H1 (cell line): ENCODE results near the gene TPSB2. TPM values are rescaled to one million over a fixed set of nuclear protein-coding genes. Genes with fewer than 3 reads are reported as not detected.

Experiments
- polyA plus RNA-seq, 7 experiments: library from polyadenylated mRNA; depleted of rRNA in 3 of 7; stranded (reverse) in 5 of 7; unstranded in 2 of 7; fragments of >200 nt in 5 of 7; fragments of 200-250 nt in 2 of 7; gene quantifications; 1 replicate in 5 of 7; 2 replicates in 1 of 7; 4 replicates in 1 of 7; pipeline versions ENCODE4 v1.2.1 to v1.2.3, GENCODE V29; 2011 to 2013; ENCODE audit warnings: missing spikeins in 2 of 7, mixed read lengths in 2 of 7
- total RNA-seq: library from RNA; stranded (reverse); fragmentation: NEBNext Ultra II Directional; extraction: Animal tissue kit (Norgen Biotek cat#: 25700); gene quantifications from 2 replicates; pipeline ENCODE4 v1.2.1, GENCODE V29; 2021
- TF ChIP-seq, protein P1 (sequence below): fragments of 300-600 bp; sonication (generic); IDR thresholded peaks from 2 replicates; pipeline ENCODE4 v1.7.1; 2012; ENCODE audit warnings: low read length, moderate library complexity, mild to moderate bottlenecking, inconsistent platforms; ENCODE audit not compliant: insufficient replicate concordance

TPSB2 gene
- total and polyA plus RNA-seq, 2 of the 8 experiments (the other 6 are each of a cell fraction or from before 2014, with no cell fraction given): 0.08 TPM; not detected in 1

DNA sequence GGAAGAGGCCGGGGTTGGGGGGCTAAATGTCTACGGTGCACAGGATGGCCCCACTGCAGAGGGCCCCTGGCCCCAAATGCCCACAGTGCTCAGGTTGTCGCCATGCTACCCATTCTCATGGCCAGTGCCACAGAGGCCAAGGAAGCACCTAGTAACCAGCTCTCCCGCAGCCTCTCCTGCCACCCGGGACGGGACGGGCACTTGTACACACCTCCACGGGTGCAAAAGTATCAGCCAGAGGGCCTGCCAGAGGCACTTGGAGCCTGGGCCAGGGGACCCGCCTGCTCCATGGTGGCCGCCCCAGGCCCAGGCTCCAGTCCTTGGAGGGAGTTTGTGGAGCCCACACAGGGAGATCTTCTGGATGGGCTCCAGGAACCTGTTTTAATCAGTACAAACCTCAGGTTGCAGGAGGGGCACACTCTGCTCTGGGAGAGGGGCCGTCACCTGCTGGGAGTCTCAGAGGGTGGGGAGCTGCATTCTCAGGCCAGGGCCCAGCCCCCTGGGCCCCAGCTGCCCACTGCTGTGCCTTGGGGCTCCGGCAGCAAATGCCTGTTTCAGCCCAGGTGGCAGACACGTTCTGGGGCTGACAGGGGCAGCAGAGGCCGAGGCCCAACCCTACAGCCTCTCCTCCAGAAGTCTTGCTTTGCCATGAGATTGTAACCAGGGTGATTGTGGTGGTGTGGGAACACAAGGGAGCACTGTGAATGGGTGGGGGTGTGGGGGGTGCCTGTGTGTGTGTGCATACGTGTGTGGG, 33.8 kb upstream of the TPSB2 start (continued):
- TF ChIP-seq, protein P1, sequence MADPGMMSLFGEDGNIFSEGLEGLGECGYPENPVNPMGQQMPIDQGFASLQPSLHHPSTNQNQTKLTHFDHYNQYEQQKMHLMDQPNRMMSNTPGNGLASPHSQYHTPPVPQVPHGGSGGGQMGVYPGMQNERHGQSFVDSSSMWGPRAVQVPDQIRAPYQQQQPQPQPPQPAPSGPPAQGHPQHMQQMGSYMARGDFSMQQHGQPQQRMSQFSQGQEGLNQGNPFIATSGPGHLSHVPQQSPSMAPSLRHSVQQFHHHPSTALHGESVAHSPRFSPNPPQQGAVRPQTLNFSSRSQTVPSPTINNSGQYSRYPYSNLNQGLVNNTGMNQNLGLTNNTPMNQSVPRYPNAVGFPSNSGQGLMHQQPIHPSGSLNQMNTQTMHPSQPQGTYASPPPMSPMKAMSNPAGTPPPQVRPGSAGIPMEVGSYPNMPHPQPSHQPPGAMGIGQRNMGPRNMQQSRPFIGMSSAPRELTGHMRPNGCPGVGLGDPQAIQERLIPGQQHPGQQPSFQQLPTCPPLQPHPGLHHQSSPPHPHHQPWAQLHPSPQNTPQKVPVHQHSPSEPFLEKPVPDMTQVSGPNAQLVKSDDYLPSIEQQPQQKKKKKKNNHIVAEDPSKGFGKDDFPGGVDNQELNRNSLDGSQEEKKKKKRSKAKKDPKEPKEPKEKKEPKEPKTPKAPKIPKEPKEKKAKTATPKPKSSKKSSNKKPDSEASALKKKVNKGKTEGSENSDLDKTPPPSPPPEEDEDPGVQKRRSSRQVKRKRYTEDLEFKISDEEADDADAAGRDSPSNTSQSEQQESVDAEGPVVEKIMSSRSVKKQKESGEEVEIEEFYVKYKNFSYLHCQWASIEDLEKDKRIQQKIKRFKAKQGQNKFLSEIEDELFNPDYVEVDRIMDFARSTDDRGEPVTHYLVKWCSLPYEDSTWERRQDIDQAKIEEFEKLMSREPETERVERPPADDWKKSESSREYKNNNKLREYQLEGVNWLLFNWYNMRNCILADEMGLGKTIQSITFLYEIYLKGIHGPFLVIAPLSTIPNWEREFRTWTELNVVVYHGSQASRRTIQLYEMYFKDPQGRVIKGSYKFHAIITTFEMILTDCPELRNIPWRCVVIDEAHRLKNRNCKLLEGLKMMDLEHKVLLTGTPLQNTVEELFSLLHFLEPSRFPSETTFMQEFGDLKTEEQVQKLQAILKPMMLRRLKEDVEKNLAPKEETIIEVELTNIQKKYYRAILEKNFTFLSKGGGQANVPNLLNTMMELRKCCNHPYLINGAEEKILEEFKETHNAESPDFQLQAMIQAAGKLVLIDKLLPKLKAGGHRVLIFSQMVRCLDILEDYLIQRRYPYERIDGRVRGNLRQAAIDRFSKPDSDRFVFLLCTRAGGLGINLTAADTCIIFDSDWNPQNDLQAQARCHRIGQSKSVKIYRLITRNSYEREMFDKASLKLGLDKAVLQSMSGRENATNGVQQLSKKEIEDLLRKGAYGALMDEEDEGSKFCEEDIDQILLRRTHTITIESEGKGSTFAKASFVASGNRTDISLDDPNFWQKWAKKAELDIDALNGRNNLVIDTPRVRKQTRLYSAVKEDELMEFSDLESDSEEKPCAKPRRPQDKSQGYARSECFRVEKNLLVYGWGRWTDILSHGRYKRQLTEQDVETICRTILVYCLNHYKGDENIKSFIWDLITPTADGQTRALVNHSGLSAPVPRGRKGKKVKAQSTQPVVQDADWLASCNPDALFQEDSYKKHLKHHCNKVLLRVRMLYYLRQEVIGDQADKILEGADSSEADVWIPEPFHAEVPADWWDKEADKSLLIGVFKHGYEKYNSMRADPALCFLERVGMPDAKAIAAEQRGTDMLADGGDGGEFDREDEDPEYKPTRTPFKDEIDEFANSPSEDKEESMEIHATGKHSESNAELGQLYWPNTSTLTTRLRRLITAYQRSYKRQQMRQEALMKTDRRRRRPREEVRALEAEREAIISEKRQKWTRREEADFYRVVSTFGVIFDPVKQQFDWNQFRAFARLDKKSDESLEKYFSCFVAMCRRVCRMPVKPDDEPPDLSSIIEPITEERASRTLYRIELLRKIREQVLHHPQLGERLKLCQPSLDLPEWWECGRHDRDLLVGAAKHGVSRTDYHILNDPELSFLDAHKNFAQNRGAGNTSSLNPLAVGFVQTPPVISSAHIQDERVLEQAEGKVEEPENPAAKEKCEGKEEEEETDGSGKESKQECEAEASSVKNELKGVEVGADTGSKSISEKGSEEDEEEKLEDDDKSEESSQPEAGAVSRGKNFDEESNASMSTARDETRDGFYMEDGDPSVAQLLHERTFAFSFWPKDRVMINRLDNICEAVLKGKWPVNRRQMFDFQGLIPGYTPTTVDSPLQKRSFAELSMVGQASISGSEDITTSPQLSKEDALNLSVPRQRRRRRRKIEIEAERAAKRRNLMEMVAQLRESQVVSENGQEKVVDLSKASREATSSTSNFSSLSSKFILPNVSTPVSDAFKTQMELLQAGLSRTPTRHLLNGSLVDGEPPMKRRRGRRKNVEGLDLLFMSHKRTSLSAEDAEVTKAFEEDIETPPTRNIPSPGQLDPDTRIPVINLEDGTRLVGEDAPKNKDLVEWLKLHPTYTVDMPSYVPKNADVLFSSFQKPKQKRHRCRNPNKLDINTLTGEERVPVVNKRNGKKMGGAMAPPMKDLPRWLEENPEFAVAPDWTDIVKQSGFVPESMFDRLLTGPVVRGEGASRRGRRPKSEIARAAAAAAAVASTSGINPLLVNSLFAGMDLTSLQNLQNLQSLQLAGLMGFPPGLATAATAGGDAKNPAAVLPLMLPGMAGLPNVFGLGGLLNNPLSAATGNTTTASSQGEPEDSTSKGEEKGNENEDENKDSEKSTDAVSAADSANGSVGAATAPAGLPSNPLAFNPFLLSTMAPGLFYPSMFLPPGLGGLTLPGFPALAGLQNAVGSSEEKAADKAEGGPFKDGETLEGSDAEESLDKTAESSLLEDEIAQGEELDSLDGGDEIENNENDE: no peak
